HepG2 (cell line): ENCODE measurements around the gene FBXO33. TPM values are rescaled to one million over a fixed set of nuclear protein-coding genes. Genes with fewer than 3 reads are reported as not detected.
A peak's percentile ranks its signal among the peaks of the same experiment; 100 is the strongest.

Experiments used
- ATAC-seq: fragments of 200-7000 bp; cut with Tn5 transposase; 3 replicates; pipeline ENCODE4 v1.9.1; 2020; ENCODE audit warnings: mild to moderate bottlenecking, moderate library complexity
- BruUV-seq: library from RNA; stranded (reverse); fragments of 400-500 nt; replicated peaks from 2 replicates; lab custom pipeline; 2021; lab: Mats Ljungman, UMichigan
- CTCF ChIA-PET: fragments of 300-600 bp; formaldehyde crosslinking; extraction: SDS; loops from one replicate; lab custom pipeline; 2021; ENCODE audit warnings: low total read pairs, inconsistent platforms, low intra/inter-chr PET ratio; lab: Yijun Ruan, JAX
- POLR2A ChIA-PET: fragments of 350-600 bp; sonication (Branson Sonifier 250); formaldehyde crosslinking; loops from one replicate; lab custom pipeline; 2020; ENCODE audit warnings: antibody characterized with exemption, inconsistent platforms; lab: Yijun Ruan, JAX
- DNase-seq: peaks from one replicate; pipeline ENCODE4 v3.0.0-alpha.2; 2015; ENCODE audit warnings: low spot score
- FAIRE-seq: peaks from 3 replicates; lab custom pipeline; 2011; peaks lifted over from hg19 to GRCh38; lab: Jason Lieb, UNC
- H2AFZ ChIP-seq: one replicate; pipeline ENCODE4 v1.6.1; 2011; ENCODE audit warnings: low read length, inconsistent platforms
- H3K27ac ChIP-seq: fragments of 300-600 bp; 3 replicates; pipeline ENCODE4 v1.8.0; 2011; ENCODE audit warnings: mixed run types, mild to moderate bottlenecking, mixed read lengths, low read length, inconsistent platforms; ENCODE audit not compliant: insufficient read depth; ENCODE audit errors: extremely low read length
- H3K27me3 ChIP-seq, 2 experiments: fragments of 200-600 bp in 1 of 2; 2 replicates in 1 of 2; 3 replicates in 1 of 2; pipeline versions ENCODE4 v1.6.0 to v1.8.0; 2011; ENCODE audit warnings: low read length in 2 of 2, mild to moderate bottlenecking in 2 of 2, moderate library complexity in 2 of 2, inconsistent platforms in 1 of 2; ENCODE audit not compliant: insufficient read depth in 2 of 2, control insufficient read depth in 1 of 2
- H3K36me3 ChIP-seq, 2 experiments: fragments of 200-600 bp in 1 of 2; replicated peaks in 1 of 2; 2 replicates in 1 of 2; 3 replicates in 1 of 2; pipeline versions ENCODE4 v1.5.1 to v1.8.0; 2011; ENCODE audit warnings: low read length in 2 of 2, inconsistent platforms in 1 of 2; ENCODE audit not compliant: insufficient read depth in 2 of 2, control insufficient read depth in 1 of 2
- H3K4me1 ChIP-seq: 2 replicates; pipeline ENCODE4 v1.5.1; 2012; ENCODE audit warnings: low read length, inconsistent platforms; ENCODE audit not compliant: insufficient read depth
- H3K4me2 ChIP-seq: 2 replicates; pipeline ENCODE4 v1.6.0; 2011; ENCODE audit warnings: low read depth, low read length, inconsistent platforms
- H3K4me3 ChIP-seq, 3 experiments: fragments of 200-600 bp in 1 of 3; sonication (generic), shearing (Covaris generic) in 1 of 3; replicated peaks in 1 of 3; 2 replicates each; pipeline ENCODE4 v1.5.1; 2011 to 2016; ENCODE audit warnings: low read length in 3 of 3, inconsistent platforms in 2 of 3, low read depth in 2 of 3, mild to moderate bottlenecking in 2 of 3, control low read depth in 1 of 3, mixed read lengths in 1 of 3; ENCODE audit not compliant: insufficient read depth in 1 of 3
- H3K79me2 ChIP-seq: one replicate; pipeline ENCODE4 v1.6.1; 2011; ENCODE audit warnings: low read length, inconsistent platforms; ENCODE audit not compliant: insufficient read depth
- H3K9ac ChIP-seq: 2 replicates; pipeline ENCODE4 v1.6.0; 2011; ENCODE audit warnings: mild to moderate bottlenecking, low read depth, low read length, inconsistent platforms; ENCODE audit not compliant: insufficient read depth
- H3K9me3 ChIP-seq: 2 replicates; pipeline ENCODE4 v1.5.1; 2012; ENCODE audit warnings: mild to moderate bottlenecking, low read length
- H4K20me1 ChIP-seq: 2 replicates; pipeline ENCODE4 v1.6.0; 2011; ENCODE audit warnings: inconsistent platforms, mild to moderate bottlenecking, low read length, moderate library complexity; ENCODE audit not compliant: insufficient read depth
- ARNTL ChIP-seq: sonication (generic); formaldehyde crosslinking; IDR thresholded peaks from 2 replicates; pipeline ENCODE4 v1.4.0; 2020; ENCODE audit warnings: mild to moderate bottlenecking, missing genetic modification reagents
- ATF4 ChIP-seq, 2 experiments: fragments of 450-650 bp in 1 of 2; sonication (generic) in 1 of 2; formaldehyde crosslinking; IDR thresholded peaks; 2 replicates each; pipeline versions ENCODE4 v1.5.0 to v1.8.0; 2020 to 2022; ENCODE audit warnings: mild to moderate bottlenecking in 1 of 2, missing genetic modification reagents in 1 of 2
- BCLAF1 ChIP-seq: fragments of 450-650 bp; IDR thresholded peaks from 2 replicates; pipeline ENCODE4 v1.6.1; 2017; ENCODE audit warnings: mild to moderate bottlenecking
- CBX5 ChIP-seq: sonication (generic); formaldehyde crosslinking; IDR thresholded peaks from 2 replicates; pipeline ENCODE4 v1.4.0; 2020; ENCODE audit warnings: missing genetic modification reagents, borderline replicate concordance
- MEIS1 ChIP-seq: sonication (generic); formaldehyde crosslinking; IDR thresholded peaks from 2 replicates; pipeline ENCODE4 v1.9.0; 2021; ENCODE audit warnings: mild to moderate bottlenecking, missing genetic modification reagents, moderate library complexity, borderline replicate concordance
- PHF21A ChIP-seq: sonication (generic); formaldehyde crosslinking; IDR thresholded peaks from 2 replicates; pipeline ENCODE4 v1.5.0; 2020; ENCODE audit warnings: mild to moderate bottlenecking, missing genetic modification reagents
- RCOR2 ChIP-seq: IDR thresholded peaks from 2 replicates; pipeline ENCODE4 v1.6.1; 2016; ENCODE audit warnings: missing biosample characterization, missing genetic modification reagents
- SP5 ChIP-seq: IDR thresholded peaks from 2 replicates; pipeline ENCODE4 v1.6.1; 2016; ENCODE audit warnings: low read depth, borderline replicate concordance
- ZFP90 ChIP-seq: sonication (generic); formaldehyde crosslinking; IDR thresholded peaks from 2 replicates; pipeline ENCODE4 v1.8.0; 2022; ENCODE audit warnings: missing genetic modification reagents, mild to moderate bottlenecking, inconsistent platforms, borderline replicate concordance
- ZNF33B ChIP-seq: sonication (generic); formaldehyde crosslinking; IDR thresholded peaks from 2 replicates; pipeline ENCODE4 v1.5.1; 2020; ENCODE audit warnings: mild to moderate bottlenecking, missing genetic modification reagents
- ZNF556 ChIP-seq: sonication (generic); formaldehyde crosslinking; IDR thresholded peaks from 2 replicates; pipeline ENCODE4 v1.4.0; 2020; ENCODE audit warnings: mild to moderate bottlenecking, missing genetic modification reagents, borderline replicate concordance
- ZNF7 ChIP-seq: IDR thresholded peaks from 2 replicates; pipeline ENCODE4 v1.6.1; 2016; ENCODE audit warnings: missing biosample characterization, missing genetic modification reagents
- ZNF761 ChIP-seq: sonication (generic); formaldehyde crosslinking; conservative IDR thresholded peaks from 2 replicates; pipeline ENCODE4 v1.4.0; 2020; ENCODE audit warnings: mild to moderate bottlenecking, missing genetic modification reagents
- WGBS: methylation state at CpG from one replicate; pipeline ENCODE4 v1.1.6; 2017; ENCODE audit warnings: low lambda C conversion rate; 5-methylcytosine and 5-hydroxymethylcytosine counted together
- in situ Hi-C: cut with HindIII; loops from 2 replicates; pipeline ENCODE4 v1.10.0; 2017; ENCODE audit warnings: low pct_unique_long_range_greater_than_20kb; ENCODE audit not compliant: extremely low pct_ligation_motif_present
- intact Hi-C: fragments of 100-400 bp; cut with micrococcal nuclease; formaldehyde crosslinking; loops from one replicate; pipeline ENCODE4 v1.10.0; 2022; ENCODE audit not compliant: unreplicated experiment
- polyA plus RNA-seq, 8 experiments: library from polyadenylated mRNA; depleted of rRNA in 3 of 8; stranded (reverse) in 7 of 8; unstranded in 1 of 8; fragments of >200 nt; fragmentation: Illumina TruSeq in 4 of 8; extraction: Trizol in 4 of 8; gene quantifications; 2 replicates each; pipeline versions ENCODE4 v1.2.1 to v1.2.3, GENCODE V29; 2011 to 2016; ENCODE audit warnings: low read depth in 4 of 8, missing spikeins in 1 of 8, mixed read lengths in 1 of 8; ENCODE audit not compliant: insufficient read depth in 1 of 8
- total RNA-seq, 5 experiments: library from RNA; depleted of rRNA; stranded (reverse); fragments of >200 nt; fragmentation: Illumina TruSeq; extraction: Trizol; gene quantifications; 2 replicates each; pipeline ENCODE4 v1.2.3, GENCODE V29; 2016; ENCODE audit warnings: low read depth in 1 of 5
- TF ChIP-seq, protein P1 (sequence below): sonication (generic); formaldehyde crosslinking; IDR thresholded peaks from 2 replicates; pipeline ENCODE4 v1.4.0; 2020; ENCODE audit warnings: missing genetic modification reagents

The FBXO33 gene
- total and polyA plus RNA-seq, 2 of the 13 experiments (the other 11 are each of a cell fraction or from before 2014, with no cell fraction given): 15.5 to 16.9 TPM

DNA sequence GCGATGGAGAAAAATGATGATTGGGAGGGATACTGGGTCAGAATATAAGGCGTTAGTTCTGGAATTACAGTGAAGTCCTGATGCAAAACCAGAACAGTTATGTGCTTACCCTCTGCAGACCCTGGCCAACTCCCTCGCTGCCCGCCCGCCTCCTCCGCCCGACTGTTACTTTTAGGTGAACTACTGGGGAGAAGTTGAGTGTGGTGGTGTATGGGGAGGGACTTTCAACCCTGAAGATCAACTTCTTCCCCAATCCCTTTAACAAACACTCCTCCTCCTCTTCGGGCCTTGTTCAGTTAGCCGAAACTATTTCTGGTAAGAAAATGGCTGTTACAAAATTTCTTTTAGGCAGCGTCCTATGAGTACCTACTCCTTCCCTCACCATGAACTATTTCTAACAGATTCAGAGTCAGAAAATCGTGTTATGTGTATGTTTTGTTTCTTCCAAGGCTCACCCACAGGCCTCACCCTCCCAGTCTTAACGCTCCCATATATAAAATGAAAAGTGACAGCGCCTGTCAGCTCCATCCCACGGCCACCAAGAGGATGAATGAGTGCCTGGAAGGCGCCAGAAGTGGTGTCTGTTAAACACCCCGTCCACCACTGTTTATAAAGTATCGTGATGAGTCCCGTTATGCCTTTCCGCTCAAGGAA is 1.3 kb downstream of the FBXO33 start:
- Histone ChIP-seq H3K27me3 (no peaks in the 10 kb centered on the region; a peak in 1 of 5 replicates), H3K4me1 (peaks cover 45% of the 10 kb centered on the region), H3K4me3 (peak overlapping the region; percentile 88 to 98 (median 94)), H3K9ac (peak overlapping the region; percentile 99), H3K9me3 (no peaks in the 10 kb centered on the region), H3K36me3 (no peaks in the 10 kb centered on the region), H3K27ac (peak overlapping the region; percentile 98), H2AFZ (no peak overlapping the region), H3K4me2 (peak overlapping the region; percentile 77), H3K79me2 (peaks cover 48% of the 10 kb centered on the region), H4K20me1 (peaks cover 23% of the 10 kb centered on the region)
- CTCF ChIA-PET: no interaction called here
- POLR2A ChIA-PET: interaction anchor here (1.2 to 5.5 kb wide), 10 partner anchors 9 to 328 kb away, joined by 4 to 76 read pairs (median 16); partner anchors contain the start of genes GEMIN2, PNN, SEC23A and TRAPPC6B
- TSS peak; percentile 55 for BruUV-seq
- DNase-seq (peak; percentile 38), ATAC-seq (peak; percentile 7), FAIRE-seq (no peak)
- in situ Hi-C loops (loop anchor here (5.0 kb wide), 2 partner anchors 199 to 329 kb away; partner anchors contain the start of genes MIA2 and SEC23A), intact Hi-C loops (no loop called here)
- 12% methylated on average over 19 of the region's 19 CpGs for WGBS
- peak; percentile 57 for TF ChIP-seq MEIS1 (CRISPR knock-in tag)
- TF ChIP-seq, protein P1, sequence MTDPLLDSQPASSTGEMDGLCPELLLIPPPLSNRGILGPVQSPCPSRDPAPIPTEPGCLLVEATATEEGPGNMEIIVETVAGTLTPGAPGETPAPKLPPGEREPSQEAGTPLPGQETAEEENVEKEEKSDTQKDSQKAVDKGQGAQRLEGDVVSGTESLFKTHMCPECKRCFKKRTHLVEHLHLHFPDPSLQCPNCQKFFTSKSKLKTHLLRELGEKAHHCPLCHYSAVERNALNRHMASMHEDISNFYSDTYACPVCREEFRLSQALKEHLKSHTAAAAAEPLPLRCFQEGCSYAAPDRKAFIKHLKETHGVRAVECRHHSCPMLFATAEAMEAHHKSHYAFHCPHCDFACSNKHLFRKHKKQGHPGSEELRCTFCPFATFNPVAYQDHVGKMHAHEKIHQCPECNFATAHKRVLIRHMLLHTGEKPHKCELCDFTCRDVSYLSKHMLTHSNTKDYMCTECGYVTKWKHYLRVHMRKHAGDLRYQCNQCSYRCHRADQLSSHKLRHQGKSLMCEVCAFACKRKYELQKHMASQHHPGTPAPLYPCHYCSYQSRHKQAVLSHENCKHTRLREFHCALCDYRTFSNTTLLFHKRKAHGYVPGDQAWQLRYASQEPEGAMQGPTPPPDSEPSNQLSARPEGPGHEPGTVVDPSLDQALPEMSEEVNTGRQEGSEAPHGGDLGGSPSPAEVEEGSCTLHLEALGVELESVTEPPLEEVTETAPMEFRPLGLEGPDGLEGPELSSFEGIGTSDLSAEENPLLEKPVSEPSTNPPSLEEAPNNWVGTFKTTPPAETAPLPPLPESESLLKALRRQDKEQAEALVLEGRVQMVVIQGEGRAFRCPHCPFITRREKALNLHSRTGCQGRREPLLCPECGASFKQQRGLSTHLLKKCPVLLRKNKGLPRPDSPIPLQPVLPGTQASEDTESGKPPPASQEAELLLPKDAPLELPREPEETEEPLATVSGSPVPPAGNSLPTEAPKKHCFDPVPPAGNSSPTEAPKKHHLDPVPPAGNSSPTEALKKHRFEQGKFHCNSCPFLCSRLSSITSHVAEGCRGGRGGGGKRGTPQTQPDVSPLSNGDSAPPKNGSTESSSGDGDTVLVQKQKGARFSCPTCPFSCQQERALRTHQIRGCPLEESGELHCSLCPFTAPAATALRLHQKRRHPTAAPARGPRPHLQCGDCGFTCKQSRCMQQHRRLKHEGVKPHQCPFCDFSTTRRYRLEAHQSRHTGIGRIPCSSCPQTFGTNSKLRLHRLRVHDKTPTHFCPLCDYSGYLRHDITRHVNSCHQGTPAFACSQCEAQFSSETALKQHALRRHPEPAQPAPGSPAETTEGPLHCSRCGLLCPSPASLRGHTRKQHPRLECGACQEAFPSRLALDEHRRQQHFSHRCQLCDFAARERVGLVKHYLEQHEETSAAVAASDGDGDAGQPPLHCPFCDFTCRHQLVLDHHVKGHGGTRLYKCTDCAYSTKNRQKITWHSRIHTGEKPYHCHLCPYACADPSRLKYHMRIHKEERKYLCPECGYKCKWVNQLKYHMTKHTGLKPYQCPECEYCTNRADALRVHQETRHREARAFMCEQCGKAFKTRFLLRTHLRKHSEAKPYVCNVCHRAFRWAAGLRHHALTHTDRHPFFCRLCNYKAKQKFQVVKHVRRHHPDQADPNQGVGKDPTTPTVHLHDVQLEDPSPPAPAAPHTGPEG (CRISPR knock-in tag): peak; percentile 84
- 0 out of 2 replicates have a peak, but pooled peaks have one; percentile 49 for TF ChIP-seq ARNTL
- no peak for TF ChIP-seq PHF21A (CRISPR knock-in tag)
- no peak for TF ChIP-seq SP5
- 0 out of 2 replicates have a peak, but pooled peaks have one; percentile 38 for TF ChIP-seq ZNF556 (CRISPR knock-in tag)
- no peak for TF ChIP-seq RCOR2 (CRISPR knock-in tag)
- TF ChIP-seq BCLAF1: no peak
- TF ChIP-seq ZNF7 (CRISPR knock-in tag): no peak
- 0 out of 2 replicates have a peak, but pooled peaks have one; percentile 29 for TF ChIP-seq ZNF761 (CRISPR knock-in tag)
- no peak for TF ChIP-seq ZNF33B (CRISPR knock-in tag)
- TF ChIP-seq ATF4 (CRISPR knock-in tag; IDR thresholded peaks at IDR 0.05): no peak
- peak; percentile 13; the same call in 1 of the 2 replicates for TF ChIP-seq ZFP90 (CRISPR knock-in tag)
- no peak for TF ChIP-seq CBX5 (CRISPR knock-in tag)
